HepG2 (cell line): Measurements from ENCODE around the gene CCDC144A. TPM values are rescaled to one million over a fixed set of nuclear protein-coding genes. Genes with fewer than 3 reads are reported as not detected.

Experiments
- ATF1 ChIP-seq: IDR thresholded peaks from 2 replicates; pipeline ENCODE4 v1.6.1; 2016; ENCODE audit warnings: mild to moderate bottlenecking, control low read depth
- CBX1 ChIP-seq: IDR thresholded peaks from one replicate; pipeline ENCODE4 v1.6.1; 2016; ENCODE audit warnings: antibody characterized with exemption, low read depth
- CCAR2 ChIP-seq: fragments of 200-400 bp; formaldehyde crosslinking; optimal IDR thresholded peaks from 2 replicates; pipeline ENCODE3; 2018; ENCODE audit warnings: low read depth, mild to moderate bottlenecking, low read length, moderate library complexity
- FLYWCH1 ChIP-seq: sonication (generic); formaldehyde crosslinking; IDR thresholded peaks from 2 replicates; pipeline ENCODE4 v1.8.1; 2023; ENCODE audit warnings: mild to moderate bottlenecking, missing genetic modification reagents
- HDAC1 ChIP-seq: sonication (generic); formaldehyde crosslinking; IDR thresholded peaks from 2 replicates; pipeline ENCODE4 v1.5.1; 2020; ENCODE audit warnings: mild to moderate bottlenecking, missing genetic modification reagents
- HNF1B ChIP-seq: sonication (generic); formaldehyde crosslinking; IDR thresholded peaks from 2 replicates; pipeline ENCODE4 v1.5.1; 2020; ENCODE audit warnings: mild to moderate bottlenecking, moderate library complexity, missing genetic modification reagents
- HOXA3 ChIP-seq: sonication (generic); formaldehyde crosslinking; IDR thresholded peaks from 2 replicates; pipeline ENCODE4 v1.5.0; 2020; ENCODE audit warnings: missing genetic modification reagents
- JUND ChIP-seq: sonication (generic); formaldehyde crosslinking; IDR thresholded peaks from 2 replicates; pipeline ENCODE4 v1.8.0; 2022; ENCODE audit warnings: mild to moderate bottlenecking, missing genetic modification reagents
- KDM5B ChIP-seq: sonication (generic); formaldehyde crosslinking; IDR thresholded peaks from 2 replicates; pipeline ENCODE4 v1.4.0; 2020; ENCODE audit warnings: missing genetic modification reagents, mild to moderate bottlenecking, borderline replicate concordance
- MXI1 ChIP-seq: IDR thresholded peaks from 3 replicates; pipeline ENCODE4 v1.6.1; 2012; ENCODE audit warnings: low read depth, low read length, inconsistent platforms, borderline replicate concordance
- NRL ChIP-seq: sonication (generic); formaldehyde crosslinking; IDR thresholded peaks from 2 replicates; pipeline ENCODE4 v1.5.0; 2020; ENCODE audit warnings: missing genetic modification reagents, mild to moderate bottlenecking, moderate library complexity, borderline replicate concordance
- RARG ChIP-seq: sonication (generic); formaldehyde crosslinking; IDR thresholded peaks from 2 replicates; pipeline ENCODE4 v1.4.0; 2020; ENCODE audit warnings: low read depth, mild to moderate bottlenecking, missing genetic modification reagents
- TARDBP ChIP-seq: sonication (generic); formaldehyde crosslinking; IDR thresholded peaks from 2 replicates; pipeline ENCODE4 v1.8.0; 2022; ENCODE audit warnings: mild to moderate bottlenecking, missing genetic modification reagents
- ZNF24 ChIP-seq: fragments of 450-650 bp; IDR thresholded peaks from 2 replicates; pipeline ENCODE4 v1.6.1; 2017; ENCODE audit warnings: antibody characterized with exemption, mild to moderate bottlenecking
- ZNF33B ChIP-seq: sonication (generic); formaldehyde crosslinking; IDR thresholded peaks from 2 replicates; pipeline ENCODE4 v1.5.1; 2020; ENCODE audit warnings: mild to moderate bottlenecking, missing genetic modification reagents
- ZNF414 ChIP-seq: sonication (generic); formaldehyde crosslinking; IDR thresholded peaks from 2 replicates; pipeline ENCODE4 v1.5.0; 2020; ENCODE audit warnings: missing genetic modification reagents
- ZNF503 ChIP-seq: sonication (generic); formaldehyde crosslinking; IDR thresholded peaks from 2 replicates; pipeline ENCODE4 v1.4.0; 2020; ENCODE audit warnings: missing genetic modification reagents
- polyA plus RNA-seq, 8 experiments: library from polyadenylated mRNA; depleted of rRNA in 3 of 8; stranded (reverse) in 7 of 8; unstranded in 1 of 8; fragments of >200 nt; fragmentation: Illumina TruSeq in 4 of 8; extraction: Trizol in 4 of 8; gene quantifications; 2 replicates each; pipeline versions ENCODE4 v1.2.1 to v1.2.3, GENCODE V29; 2011 to 2016; ENCODE audit warnings: low read depth in 4 of 8, missing spikeins in 1 of 8, mixed read lengths in 1 of 8; ENCODE audit not compliant: insufficient read depth in 1 of 8
- total RNA-seq, 5 experiments: library from RNA; depleted of rRNA; stranded (reverse); fragments of >200 nt; fragmentation: Illumina TruSeq; extraction: Trizol; gene quantifications; 2 replicates each; pipeline ENCODE4 v1.2.3, GENCODE V29; 2016; ENCODE audit warnings: low read depth in 1 of 5
- TF ChIP-seq, protein P1 (sequence below): sonication (generic); formaldehyde crosslinking; IDR thresholded peaks from 2 replicates; pipeline ENCODE4 v1.4.0; 2020; ENCODE audit warnings: missing genetic modification reagents, borderline replicate concordance

Gene CCDC144A
- total and polyA plus RNA-seq, 2 of the 13 experiments (the other 11 are each of a cell fraction or from before 2014, with no cell fraction given), result 0.09 TPM; not detected in 1

DNA sequence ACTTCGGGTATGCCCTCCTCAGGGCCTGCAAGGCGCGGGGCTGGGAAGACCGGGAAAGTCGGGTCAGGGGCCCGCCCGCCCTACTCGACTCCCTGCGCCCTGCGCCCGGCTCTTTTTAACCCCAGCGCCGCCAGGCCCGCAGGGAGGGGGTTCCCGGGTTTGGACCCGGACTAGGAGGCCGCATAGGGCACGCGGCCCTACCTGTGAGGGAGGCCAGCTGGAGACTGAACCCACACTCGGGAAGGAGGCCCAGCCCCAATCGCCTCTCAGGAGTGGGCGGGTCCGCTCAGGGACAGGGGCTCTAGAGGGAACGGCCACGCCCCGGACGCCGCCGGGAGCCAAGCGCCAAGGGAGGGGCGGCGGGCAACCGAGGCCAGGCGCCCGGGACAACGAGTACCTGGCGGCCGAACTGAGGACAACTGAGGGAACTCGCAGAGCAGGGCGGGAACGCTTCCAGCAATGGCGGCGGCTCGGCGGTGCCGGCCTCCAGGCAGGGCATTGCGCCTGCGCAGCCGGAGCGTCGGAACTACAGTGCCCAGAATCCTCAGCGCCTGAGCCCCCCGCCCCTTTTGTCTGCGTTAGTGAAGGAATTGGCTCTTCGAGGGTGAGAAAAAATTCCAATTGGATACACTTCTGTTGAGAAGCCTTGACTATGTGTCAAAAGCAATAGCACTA is 36.5 kb upstream of the CCDC144A start, which contains the start of gene ZNF624 (continued):
- TF ChIP-seq KDM5B (CRISPR knock-in tag) (peak; percentile 89), ZNF414 (CRISPR knock-in tag) (peak; percentile 71; the same call in 1 of the 2 replicates), HOXA3 (CRISPR knock-in tag) (peak; percentile 93), TARDBP (CRISPR knock-in tag) (peak; percentile 80), MXI1 (no peak; the same call in 2 of the 3 replicates), HNF1B (peak; percentile 49; the same call in 1 of the 2 replicates), ZNF503 (CRISPR knock-in tag) (0 out of 2 replicates have a peak, but pooled peaks have one; percentile 27), ZNF24 (no peak), CBX1 (peak; percentile 63), HDAC1 (CRISPR knock-in tag) (peak; percentile 84), JUND (CRISPR knock-in tag) (no peak), CCAR2 (no peak), ZNF33B (CRISPR knock-in tag) (no peak), FLYWCH1 (0 out of 2 replicates have a peak, but pooled peaks have one; percentile 46), RARG (CRISPR knock-in tag) (no peak), NRL (CRISPR knock-in tag) (peak; percentile 97), ATF1 (CRISPR knock-in tag) (peak; percentile 27; the same call in 1 of the 2 replicates)
- TF ChIP-seq, protein P1, sequence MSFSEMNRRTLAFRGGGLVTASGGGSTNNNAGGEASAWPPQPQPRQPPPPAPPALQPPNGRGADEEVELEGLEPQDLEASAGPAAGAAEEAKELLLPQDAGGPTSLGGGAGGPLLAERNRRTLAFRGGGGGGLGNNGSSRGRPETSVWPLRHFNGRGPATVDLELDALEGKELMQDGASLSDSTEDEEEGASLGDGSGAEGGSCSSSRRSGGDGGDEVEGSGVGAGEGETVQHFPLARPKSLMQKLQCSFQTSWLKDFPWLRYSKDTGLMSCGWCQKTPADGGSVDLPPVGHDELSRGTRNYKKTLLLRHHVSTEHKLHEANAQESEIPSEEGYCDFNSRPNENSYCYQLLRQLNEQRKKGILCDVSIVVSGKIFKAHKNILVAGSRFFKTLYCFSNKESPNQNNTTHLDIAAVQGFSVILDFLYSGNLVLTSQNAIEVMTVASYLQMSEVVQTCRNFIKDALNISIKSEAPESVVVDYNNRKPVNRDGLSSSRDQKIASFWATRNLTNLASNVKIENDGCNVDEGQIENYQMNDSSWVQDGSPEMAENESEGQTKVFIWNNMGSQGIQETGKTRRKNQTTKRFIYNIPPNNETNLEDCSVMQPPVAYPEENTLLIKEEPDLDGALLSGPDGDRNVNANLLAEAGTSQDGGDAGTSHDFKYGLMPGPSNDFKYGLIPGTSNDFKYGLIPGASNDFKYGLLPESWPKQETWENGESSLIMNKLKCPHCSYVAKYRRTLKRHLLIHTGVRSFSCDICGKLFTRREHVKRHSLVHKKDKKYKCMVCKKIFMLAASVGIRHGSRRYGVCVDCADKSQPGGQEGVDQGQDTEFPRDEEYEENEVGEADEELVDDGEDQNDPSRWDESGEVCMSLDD (CRISPR knock-in tag), result peak; percentile 75; the same call in 1 of the 2 replicates
